GM21619 (cell line): ENCODE data around the gene SPOP.
"Not testable (repeated sequence)": the region's sequence is repeated elsewhere in the genome, so short reads cannot be mapped to it uniquely, and the experiment has no call there.

Source experiments
- ATAC-seq: cut with Tn5 transposase; IDR thresholded peaks from one replicate; pipeline ENCODE4 v1.9.1; 2021; ENCODE audit not compliant: unreplicated experiment

Gene SPOP

GRCh38 chr17:49553676-49554335 is 124.1 kb downstream of the SPOP start:
- ATAC-seq, result no peak

- ATAC-seq, result no peak
Observed at GRCh38 chr17:49552070-49552751, 125.7 kb downstream of the SPOP start.

- ATAC-seq, result no peak
Observed at GRCh38 chr17:49551221-49552069, 126.5 kb downstream of the SPOP start.

GRCh38 chr17:49550764-49551163 is 127.1 kb downstream of the SPOP start:
- not testable (repeated sequence) for ATAC-seq

- no peak for ATAC-seq
Observed at GRCh38 chr17:49549691-49550678, 127.9 kb downstream of the SPOP start.

- ATAC-seq, result no peak
Observed at GRCh38 chr17:49549311-49549605, 128.6 kb downstream of the SPOP start.
